Neural progenitor cell (in vitro differentiated cells): ENCODE results near the gene ALDH3B2.

Experiments used
- EZH2 ChIP-seq: fragments of 200-600 bp; sonication (generic); IDR thresholded peaks from 2 replicates; pipeline ENCODE4 v1.6.1; 2017; ENCODE audit warnings: antibody characterized with exemption, mild to moderate bottlenecking, moderate library complexity
- EZH2phosphoT487 ChIP-seq: fragments of 200-600 bp; sonication (generic); IDR thresholded peaks from 2 replicates; pipeline ENCODE4 v1.6.1; 2017; ENCODE audit warnings: antibody characterized with exemption
- TF ChIP-seq, protein P1 (sequence below): fragments of 200-600 bp; sonication (generic); IDR thresholded peaks from 2 replicates; pipeline ENCODE4 v1.5.1; 2017; ENCODE audit warnings: antibody characterized with exemption, mild to moderate bottlenecking

DNA sequence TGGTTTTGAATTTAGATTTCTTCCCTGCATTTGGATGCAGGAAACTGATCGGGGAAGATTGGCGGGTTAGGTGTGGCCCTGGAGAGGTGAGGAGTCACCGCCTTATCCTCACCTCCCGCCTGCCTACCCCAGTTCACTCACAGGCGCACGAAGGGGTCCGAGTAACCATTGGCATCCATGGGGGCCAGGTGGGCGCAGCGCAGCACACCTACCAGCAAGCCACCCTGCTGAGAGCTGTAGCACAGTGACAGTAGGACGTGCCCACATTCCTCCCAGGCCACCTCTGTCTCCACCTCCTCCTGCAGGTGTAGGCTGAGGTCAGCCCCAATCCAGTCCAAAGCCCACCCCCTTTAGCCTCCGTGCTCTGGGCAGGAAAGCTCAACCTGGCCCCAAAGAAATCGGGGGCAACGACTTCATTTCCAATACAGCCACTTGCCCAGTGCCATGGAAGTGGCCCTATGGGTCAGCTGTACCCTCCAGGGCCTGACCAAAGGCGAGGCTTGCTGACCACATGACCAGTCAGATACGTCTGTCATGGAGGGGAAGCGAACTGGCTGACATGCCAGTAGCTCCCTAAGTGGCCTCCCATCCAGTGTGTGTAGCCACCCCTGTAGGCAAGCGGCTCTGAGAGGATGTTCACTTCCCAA, 61.0 kb downstream of the ALDH3B2 start:
- TF ChIP-seq, protein P1, sequence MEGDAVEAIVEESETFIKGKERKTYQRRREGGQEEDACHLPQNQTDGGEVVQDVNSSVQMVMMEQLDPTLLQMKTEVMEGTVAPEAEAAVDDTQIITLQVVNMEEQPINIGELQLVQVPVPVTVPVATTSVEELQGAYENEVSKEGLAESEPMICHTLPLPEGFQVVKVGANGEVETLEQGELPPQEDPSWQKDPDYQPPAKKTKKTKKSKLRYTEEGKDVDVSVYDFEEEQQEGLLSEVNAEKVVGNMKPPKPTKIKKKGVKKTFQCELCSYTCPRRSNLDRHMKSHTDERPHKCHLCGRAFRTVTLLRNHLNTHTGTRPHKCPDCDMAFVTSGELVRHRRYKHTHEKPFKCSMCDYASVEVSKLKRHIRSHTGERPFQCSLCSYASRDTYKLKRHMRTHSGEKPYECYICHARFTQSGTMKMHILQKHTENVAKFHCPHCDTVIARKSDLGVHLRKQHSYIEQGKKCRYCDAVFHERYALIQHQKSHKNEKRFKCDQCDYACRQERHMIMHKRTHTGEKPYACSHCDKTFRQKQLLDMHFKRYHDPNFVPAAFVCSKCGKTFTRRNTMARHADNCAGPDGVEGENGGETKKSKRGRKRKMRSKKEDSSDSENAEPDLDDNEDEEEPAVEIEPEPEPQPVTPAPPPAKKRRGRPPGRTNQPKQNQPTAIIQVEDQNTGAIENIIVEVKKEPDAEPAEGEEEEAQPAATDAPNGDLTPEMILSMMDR, result no peak
- TF ChIP-seq EZH2phosphoT487, result no peak
- no peak for TF ChIP-seq EZH2
